Activated CD8-positive, alpha-beta memory T cell treated with anti-CD3 and anti-CD28 coated beads for 24 hours (primary cell): Measurements from ENCODE around the gene MIGA1.
"Not testable (repeated sequence)": the region's sequence is repeated elsewhere in the genome, so short reads cannot be mapped to it uniquely, and the experiment has no call there.

Experiments
- DNase-seq: peaks from one replicate; pipeline ENCODE4 v3.0.0-alpha.2; 2020

MIGA1 gene

DNA sequence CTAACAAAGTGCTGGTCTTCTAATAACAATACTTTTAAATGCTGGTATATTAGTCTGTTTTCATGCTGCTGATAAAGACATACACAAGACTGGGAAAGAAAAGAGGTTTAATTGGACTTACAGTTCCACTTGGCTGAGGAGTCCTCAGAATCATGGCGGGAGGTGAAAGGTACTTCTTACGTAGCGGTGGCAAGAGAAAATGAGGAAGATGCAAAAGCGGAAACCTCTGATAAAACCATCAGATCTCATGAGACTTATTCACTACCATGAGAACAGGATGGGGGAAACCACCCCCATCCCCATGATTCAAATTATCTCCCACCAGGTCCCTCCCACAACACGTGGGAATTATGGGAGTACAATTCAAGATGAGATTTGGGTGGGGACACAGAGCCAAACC lies 139.5 kb downstream of the MIGA1 start:
- not testable (repeated sequence) for DNase-seq

DNA sequence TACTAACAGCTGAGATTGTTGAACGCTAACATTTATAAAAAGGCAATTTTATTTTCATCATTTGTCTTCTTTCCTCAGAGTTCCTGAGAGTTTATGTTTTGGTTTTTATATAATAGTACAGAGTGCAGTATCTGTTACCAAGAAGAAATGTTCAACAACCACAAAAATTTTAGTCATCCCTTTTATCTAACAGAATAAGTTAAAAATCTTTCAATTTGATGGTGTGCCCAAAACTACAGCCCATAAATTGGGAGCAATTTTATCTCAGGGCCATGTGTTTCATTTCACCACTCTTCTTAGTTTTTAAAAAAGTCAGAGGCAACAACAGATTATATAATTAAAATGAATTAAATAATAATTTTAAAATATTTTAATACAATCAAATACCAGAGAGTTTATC lies 146.1 kb downstream of the MIGA1 start:
- no peak for DNase-seq

DNA sequence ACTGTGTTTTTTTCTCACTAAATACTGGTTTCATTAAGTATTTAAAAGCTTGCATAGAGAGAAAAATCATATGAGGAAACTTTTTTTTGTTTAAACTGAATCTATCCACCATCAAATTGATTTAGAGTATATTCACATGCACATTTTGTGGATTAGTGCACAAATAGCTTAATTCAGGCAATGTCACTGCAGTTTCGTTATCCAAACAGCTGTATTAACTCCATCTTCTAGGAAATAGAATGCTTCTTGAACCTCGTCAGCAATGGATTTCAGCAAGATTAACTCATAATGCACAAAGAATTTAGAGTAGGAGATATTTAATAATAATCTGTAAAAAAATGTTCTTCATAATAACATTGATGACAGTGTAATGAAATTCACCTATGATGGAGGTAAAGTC lies 146.5 kb downstream of the MIGA1 start:
- DNase-seq: no peak

DNA sequence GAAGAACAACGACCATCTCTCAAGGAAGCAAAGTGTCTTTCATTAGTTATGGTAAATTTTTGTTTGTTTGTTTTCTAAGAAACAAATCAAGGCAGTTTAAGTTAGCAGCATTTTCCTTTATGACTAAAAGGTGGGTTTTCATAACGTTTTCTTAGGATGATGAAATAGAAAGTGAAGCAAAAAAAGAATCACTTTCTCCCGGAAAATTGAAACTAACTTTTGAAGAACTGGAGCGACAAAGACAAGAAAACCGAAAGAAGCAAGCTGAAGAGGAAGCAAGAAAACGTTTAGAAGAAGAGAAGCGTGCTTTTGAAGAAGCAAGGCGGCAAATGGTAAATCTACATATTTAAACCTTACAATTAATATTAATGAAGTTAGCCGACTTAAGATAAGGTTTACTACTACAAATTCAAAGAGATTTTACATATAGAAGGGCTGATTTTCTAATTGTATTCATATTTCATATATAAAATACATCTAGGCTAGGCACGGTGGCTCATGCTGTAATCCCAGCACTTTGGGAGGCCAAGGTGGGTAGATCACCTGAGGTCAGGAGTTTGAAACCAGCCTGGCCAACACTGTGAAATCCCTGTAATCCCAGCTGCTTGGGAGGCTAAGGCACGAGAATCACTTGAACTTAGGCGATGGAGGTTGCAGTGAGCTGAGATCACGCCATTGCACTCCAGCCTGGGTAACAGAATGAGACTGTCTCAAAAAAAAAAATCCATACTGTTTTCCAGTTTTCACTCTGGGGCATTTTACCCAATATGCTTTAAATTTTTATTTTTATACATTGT lies 147.3 kb downstream of the MIGA1 start:
- no peak for DNase-seq

DNA sequence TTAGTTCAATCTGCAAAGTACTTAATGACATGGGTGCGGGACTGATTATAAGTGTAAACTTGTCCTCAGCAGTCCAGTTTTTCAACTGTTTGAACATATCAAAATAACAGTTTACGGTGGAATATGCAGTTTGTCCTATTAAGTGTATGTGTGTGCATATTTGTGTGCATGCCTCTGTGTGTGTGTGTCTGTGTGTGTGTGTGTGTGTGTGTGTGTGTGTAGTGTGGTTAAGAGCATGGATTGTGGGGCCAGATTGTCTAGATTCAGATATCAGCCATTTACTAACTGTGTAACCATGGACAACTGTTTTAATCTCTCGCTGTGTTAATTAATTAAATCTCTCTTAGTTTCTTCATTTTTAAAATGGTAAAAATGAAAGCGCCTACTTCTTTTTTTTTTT lies 148.0 kb downstream of the MIGA1 start:
- no peak for DNase-seq
